ENCODE results near the gene CRBN.

- TF ChIP-seq CTCF (IDR thresholded peaks at IDR 0.05) (no peak), NFIC (IDR thresholded peaks at IDR 0.05; ENCODE audit: borderline replicate concordance) (no peak), EZH2phosphoT487 (IDR thresholded peaks at IDR 0.05; ENCODE audit: borderline replicate concordance, low read depth) (no peak)
These were observed 9.7 kb upstream of the CRBN start for GRCh38 chr3:3189102-3189727.
